Mesenchymal stem cell (in vitro differentiated cells and primary cell): ENCODE data around the gene CBX4.
A peak's percentile ranks its signal among the peaks of the same experiment; 100 is the strongest.

Experiments used
- DNase-seq: peaks from one replicate; pipeline ENCODE4 v3.0.0-alpha.2; 2013
- H2AFZ ChIP-seq: one replicate; pipeline ENCODE4 v1.6.1; 2013; ENCODE audit warnings: low read depth, mild to moderate bottlenecking, control low read depth, inconsistent platforms, low read length, moderate library complexity
- H2AK5ac ChIP-seq: 2 replicates; pipeline ENCODE4 v1.6.1; 2013; ENCODE audit warnings: low read length, moderate library complexity, mild to moderate bottlenecking, inconsistent platforms; ENCODE audit not compliant: severe bottlenecking
- H2BK120ac ChIP-seq: one replicate; pipeline ENCODE4 v1.6.1; 2013; ENCODE audit warnings: low read depth, mild to moderate bottlenecking, inconsistent platforms, low read length, moderate library complexity
- H2BK12ac ChIP-seq, 2 experiments: one replicate each; pipeline ENCODE4 v1.6.1; 2013; ENCODE audit warnings: inconsistent platforms in 2 of 2, low read length in 2 of 2, mild to moderate bottlenecking in 2 of 2, moderate library complexity in 2 of 2, control low read depth in 1 of 2
- H2BK15ac ChIP-seq: one replicate; pipeline ENCODE4 v1.6.1; 2013; ENCODE audit warnings: mild to moderate bottlenecking, low read depth, inconsistent platforms; ENCODE audit not compliant: poor library complexity, severe bottlenecking
- H2BK5ac ChIP-seq: 2 replicates; pipeline ENCODE4 v1.6.1; 2013; ENCODE audit warnings: low read depth, mild to moderate bottlenecking, low read length, control low read depth, inconsistent platforms; ENCODE audit not compliant: poor library complexity, severe bottlenecking
- H3K14ac ChIP-seq, 2 experiments: one replicate each; pipeline ENCODE4 v1.6.1; 2013; ENCODE audit warnings: inconsistent platforms in 2 of 2, low read length in 2 of 2, control low read depth in 1 of 2, mild to moderate bottlenecking in 1 of 2, moderate library complexity in 1 of 2
- H3K18ac ChIP-seq, 2 experiments: one replicate each; pipeline ENCODE4 v1.6.1; 2013; ENCODE audit warnings: inconsistent platforms in 2 of 2, low read length in 2 of 2, control low read depth in 1 of 2, low read depth in 1 of 2, mild to moderate bottlenecking in 1 of 2
- H3K23ac ChIP-seq, 2 experiments: one replicate each; pipeline ENCODE4 v1.6.1; 2013; ENCODE audit warnings: inconsistent platforms in 2 of 2, low read length in 2 of 2, mild to moderate bottlenecking in 2 of 2, moderate library complexity in 2 of 2, control low read depth in 1 of 2
- H3K27ac ChIP-seq: 2 replicates; pipeline ENCODE4 v1.5.1; 2013; ENCODE audit warnings: mild to moderate bottlenecking, moderate library complexity, low read length, control low read depth, inconsistent platforms; ENCODE audit not compliant: poor library complexity, severe bottlenecking
- H3K27me3 ChIP-seq, 2 experiments: 2 replicates each; pipeline versions ENCODE4 v1.6.1 to v1.7.0; 2013; ENCODE audit warnings: low read length in 2 of 2, mild to moderate bottlenecking in 2 of 2, moderate library complexity in 2 of 2, control low read depth in 1 of 2, inconsistent platforms in 1 of 2; ENCODE audit not compliant: control insufficient read depth in 1 of 2, insufficient read depth in 1 of 2
- H3K36me3 ChIP-seq, 2 experiments: 2 replicates each; pipeline versions ENCODE4 v1.6.1 to v1.7.0; 2013; ENCODE audit warnings: low read length in 2 of 2, control low read depth in 1 of 2, inconsistent platforms in 1 of 2, low read depth in 1 of 2, mild to moderate bottlenecking in 1 of 2; ENCODE audit not compliant: insufficient read depth in 2 of 2, control insufficient read depth in 1 of 2
- H3K4ac ChIP-seq, 2 experiments: one replicate each; pipeline ENCODE4 v1.6.1; 2013; ENCODE audit warnings: inconsistent platforms in 2 of 2, low read length in 2 of 2, mild to moderate bottlenecking in 2 of 2, moderate library complexity in 2 of 2, control low read depth in 1 of 2, low read depth in 1 of 2
- H3K4me1 ChIP-seq: 2 replicates; pipeline ENCODE4 v1.6.1; 2013; ENCODE audit warnings: low read depth, low read length, control low read depth; ENCODE audit not compliant: control insufficient read depth, insufficient read depth
- H3K4me2 ChIP-seq: 2 replicates; pipeline ENCODE4 v1.6.1; 2013; ENCODE audit warnings: low read length, mild to moderate bottlenecking, inconsistent platforms; ENCODE audit not compliant: poor library complexity, severe bottlenecking
- H3K4me3 ChIP-seq, 2 experiments: 2 replicates each; pipeline versions ENCODE4 v1.5.1 to v1.7.0; 2013; ENCODE audit warnings: low read length in 2 of 2, mild to moderate bottlenecking in 2 of 2, control low read depth in 1 of 2, low read depth in 1 of 2; ENCODE audit not compliant: insufficient read depth in 1 of 2
- H3K79me1 ChIP-seq: replicated peaks from 2 replicates; pipeline ENCODE4 v1.6.1; 2013; ENCODE audit warnings: mild to moderate bottlenecking, control low read depth, low read length, inconsistent platforms; ENCODE audit not compliant: poor library complexity, severe bottlenecking
- H3K9ac ChIP-seq: 2 replicates; pipeline ENCODE4 v1.7.0; 2013; ENCODE audit warnings: mild to moderate bottlenecking, low read length, moderate library complexity
- H3K9me3 ChIP-seq: 2 replicates; pipeline ENCODE4 v1.7.0; 2013; ENCODE audit warnings: mild to moderate bottlenecking, low read length; ENCODE audit not compliant: control insufficient read depth
- H4K8ac ChIP-seq: one replicate; pipeline ENCODE4 v1.6.1; 2013; ENCODE audit warnings: inconsistent platforms, mild to moderate bottlenecking, low read length, moderate library complexity
- H4K91ac ChIP-seq: one replicate; pipeline ENCODE4 v1.6.1; 2013; ENCODE audit warnings: mild to moderate bottlenecking, low read length, inconsistent platforms
- WGBS: methylation state at CpG from one replicate; pipeline ENCODE4 v1.1.7; 2013; ENCODE audit warnings: mixed read lengths; 5-methylcytosine and 5-hydroxymethylcytosine counted together

Gene CBX4

DNA sequence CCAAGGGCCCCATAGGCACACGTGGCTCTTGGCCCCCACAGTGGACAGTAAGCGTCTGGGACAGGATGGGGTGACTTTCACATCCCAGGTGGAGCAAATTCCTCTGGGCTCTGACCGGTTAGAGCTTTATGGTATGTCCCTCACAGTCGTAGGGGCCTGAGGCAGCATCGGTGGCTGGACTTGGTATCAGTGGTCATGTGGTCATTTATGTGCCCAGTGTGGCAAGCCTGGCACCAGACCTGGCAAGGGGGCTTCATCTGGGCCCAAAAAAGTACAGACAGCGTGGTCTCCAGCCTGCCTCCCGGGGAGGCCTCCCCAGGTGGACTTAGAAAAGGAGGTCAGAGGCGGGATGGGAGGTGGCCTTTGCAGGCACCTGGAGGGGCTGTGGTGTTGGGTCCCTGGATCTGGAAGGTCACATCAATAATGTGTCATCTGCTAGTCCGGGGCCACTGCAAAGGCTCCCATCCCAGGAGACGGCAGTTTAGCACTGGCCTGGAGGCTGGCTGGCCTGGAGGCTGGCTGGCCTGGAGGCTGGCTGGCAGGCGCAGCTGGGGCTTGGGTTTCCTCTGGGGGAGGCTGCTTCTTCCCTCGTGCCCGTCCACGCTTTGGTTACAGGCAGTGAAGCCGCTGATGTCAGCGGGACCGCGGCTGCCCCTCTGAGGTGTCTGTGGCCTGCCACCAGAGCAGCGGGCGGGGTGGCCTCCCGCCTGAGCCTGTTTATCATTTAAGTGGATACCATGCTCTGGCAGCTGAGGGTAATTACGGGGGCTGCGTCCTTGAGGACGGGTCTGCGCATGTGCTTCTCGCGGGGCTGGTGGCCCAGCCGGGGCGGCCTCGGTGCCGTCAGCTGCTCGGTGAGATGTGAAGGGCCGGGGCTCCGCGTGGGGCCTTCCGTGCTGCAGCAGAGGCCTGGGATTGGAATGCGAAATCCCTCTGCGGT is 20.7 kb upstream of the CBX4 start:
- H3K9ac ChIP-seq = no peak overlapping the region
- H2AFZ ChIP-seq = no peak overlapping the region
- peaks cover 18 to 76% of the 10 kb centered on the region in 2 experiments for H3K27me3 ChIP-seq

DNA sequence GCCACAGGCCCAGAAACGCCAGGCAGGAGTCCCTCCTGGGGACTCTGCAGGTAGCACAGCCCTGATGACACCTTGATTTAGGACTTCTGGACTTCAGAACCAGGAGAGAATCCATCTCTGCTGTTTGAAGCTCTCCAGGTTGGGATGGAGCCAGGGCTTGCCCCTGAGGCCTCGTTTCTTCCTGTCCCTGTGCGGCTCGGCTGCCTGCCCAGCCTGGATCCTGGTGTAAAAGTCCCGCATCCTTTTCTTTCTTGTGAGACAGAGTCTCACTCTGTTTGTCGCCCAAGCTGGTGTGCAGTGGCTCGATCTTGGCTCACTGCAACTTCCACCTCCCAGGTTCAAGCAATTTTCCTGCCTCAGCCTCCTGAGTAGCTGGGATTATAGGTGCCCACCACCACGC is 17.9 kb upstream of the CBX4 start:
- H2BK5ac ChIP-seq = no peak overlapping the region
- H2BK15ac ChIP-seq = no peak overlapping the region
- H3K36me3 ChIP-seq = no peaks in the 10 kb centered on the region
- H3K18ac ChIP-seq = no peak overlapping the region
- H3K9ac ChIP-seq = no peak overlapping the region
- H4K8ac ChIP-seq = no peak overlapping the region
- H3K27ac ChIP-seq = no peak overlapping the region
- H3K4me3 ChIP-seq = no peak overlapping the region
- no peaks in the 10 kb centered on the region for H3K9me3 ChIP-seq
- H2AK5ac ChIP-seq = no peak overlapping the region
- H3K4me1 ChIP-seq = peaks cover 10% of the 10 kb centered on the region
- H3K4ac ChIP-seq = no peak overlapping the region
- no peak overlapping the region for H3K23ac ChIP-seq
- peaks cover 5 to 60% of the 10 kb centered on the region in 2 experiments for H3K27me3 ChIP-seq
- no peak overlapping the region for H4K91ac ChIP-seq
- no peak overlapping the region for H3K4me2 ChIP-seq
- no peaks in the 10 kb centered on the region for H3K79me1 ChIP-seq
- no peak overlapping the region for H2BK120ac ChIP-seq
- no peak for DNase-seq
- 78% methylated on average over 7 of the region's 8 CpGs for WGBS
- H2BK12ac ChIP-seq = no peak overlapping the region
- H2AFZ ChIP-seq = no peak overlapping the region
- H3K14ac ChIP-seq = no peak overlapping the region

More for the DNA sequence above, 20.7 kb upstream of the CBX4 start:
- no peak overlapping the region for H3K14ac ChIP-seq
- no peak overlapping the region for H2BK12ac ChIP-seq
- no peaks in the 10 kb centered on the region for H3K36me3 ChIP-seq
- no peak overlapping the region for H3K4ac ChIP-seq
- no peak overlapping the region for H3K4me3 ChIP-seq
- H3K27ac ChIP-seq = no peak overlapping the region
- H4K91ac ChIP-seq = no peak overlapping the region
- H2BK15ac ChIP-seq = no peak overlapping the region
- no peak overlapping the region for H2BK5ac ChIP-seq
- DNase-seq = no peak
- H3K4me1 ChIP-seq = peaks cover 13% of the 10 kb centered on the region
- no peaks in the 10 kb centered on the region for H3K9me3 ChIP-seq
- no peak overlapping the region for H3K18ac ChIP-seq
- no peak overlapping the region for H4K8ac ChIP-seq
- no peak overlapping the region for H3K23ac ChIP-seq
- H2BK120ac ChIP-seq = no peak overlapping the region
- no peaks in the 10 kb centered on the region for H3K79me1 ChIP-seq
- H2AK5ac ChIP-seq = no peak overlapping the region
- no peak overlapping the region for H3K4me2 ChIP-seq
- 76% methylated on average over 38 of the region's 38 CpGs for WGBS

DNA sequence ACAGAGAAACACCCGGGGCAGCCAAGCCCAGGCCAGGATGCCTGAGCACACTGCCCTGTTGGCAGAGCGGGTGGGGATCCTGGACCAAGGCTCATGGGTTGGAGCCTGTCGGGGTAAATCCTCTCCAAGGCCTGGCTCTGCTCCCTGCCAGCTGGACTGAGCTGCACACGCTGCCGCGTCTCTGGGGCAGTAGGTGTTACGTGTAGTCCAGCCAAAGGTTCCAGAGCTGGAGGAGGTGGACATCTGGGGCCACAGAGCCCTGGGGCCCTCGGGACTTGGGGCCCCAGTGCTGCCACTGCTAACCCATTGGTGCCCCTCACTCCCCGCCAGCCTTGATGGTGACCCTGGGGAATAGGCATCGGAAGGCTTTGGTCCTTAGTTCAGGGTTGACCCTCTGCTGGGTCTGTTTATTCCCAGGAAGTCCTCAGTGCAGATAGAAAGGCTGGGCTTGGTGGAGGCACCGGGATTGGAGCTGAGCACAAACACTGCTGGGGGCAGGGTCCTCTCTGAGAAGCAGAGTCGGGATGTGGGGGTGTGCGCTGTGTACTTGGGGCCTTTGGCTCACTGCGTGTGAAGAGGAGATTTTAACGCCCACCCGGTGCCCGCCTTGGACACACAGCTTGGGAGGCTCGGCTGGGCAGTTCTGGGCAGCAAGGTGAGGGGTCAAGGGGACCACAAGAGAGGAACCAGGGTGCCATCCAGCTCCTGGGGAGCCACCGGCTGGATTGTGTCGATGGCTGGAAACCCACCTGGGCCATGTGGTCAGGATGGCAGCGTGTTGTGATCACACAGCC is 16.3 kb upstream of the CBX4 start:
- Histone ChIP-seq H3K27me3 (peaks cover 0 to 47% of the 10 kb centered on the region in 2 experiments), H3K27ac (no peak overlapping the region), H2BK120ac (no peak overlapping the region), H3K79me1 (no peaks in the 10 kb centered on the region), H4K91ac (no peak overlapping the region), H2AK5ac (no peak overlapping the region), H3K4me1 (peaks cover 9% of the 10 kb centered on the region), H3K9ac (no peak overlapping the region), H2BK15ac (peak overlapping the region; percentile 4), H3K4me2 (no peak overlapping the region), H3K14ac (no peak overlapping the region), H4K8ac (no peak overlapping the region), H3K23ac (no peak overlapping the region), H3K9me3 (no peaks in the 10 kb centered on the region), H2BK12ac (no peak overlapping the region), H2BK5ac (no peak overlapping the region), H2AFZ (no peak overlapping the region), H3K4ac (no peak overlapping the region), H3K36me3 (no peaks in the 10 kb centered on the region), H3K4me3 (no peak overlapping the region), H3K18ac (no peak overlapping the region)
- DNase-seq = no peak
- WGBS = 85% methylated on average over 21 of the region's 21 CpGs
